CD4-positive, alpha-beta T cell treated with Interleukin-4 for 1 hour (primary cell): ENCODE measurements around the gene DESI2.
"Not testable (repeated sequence)": the region's sequence is repeated elsewhere in the genome, so short reads cannot be mapped to it uniquely, and the experiment has no call there.

Experiments used
- DNase-seq, 2 donors: peaks; one replicate each; pipeline ENCODE4 v3.0.0-alpha.2; 2020 to 2022

Gene DESI2

GRCh38 chr1:244655186-244655585 is 2.3 kb downstream of the DESI2 start:
- DNase-seq, result no peak

DNA sequence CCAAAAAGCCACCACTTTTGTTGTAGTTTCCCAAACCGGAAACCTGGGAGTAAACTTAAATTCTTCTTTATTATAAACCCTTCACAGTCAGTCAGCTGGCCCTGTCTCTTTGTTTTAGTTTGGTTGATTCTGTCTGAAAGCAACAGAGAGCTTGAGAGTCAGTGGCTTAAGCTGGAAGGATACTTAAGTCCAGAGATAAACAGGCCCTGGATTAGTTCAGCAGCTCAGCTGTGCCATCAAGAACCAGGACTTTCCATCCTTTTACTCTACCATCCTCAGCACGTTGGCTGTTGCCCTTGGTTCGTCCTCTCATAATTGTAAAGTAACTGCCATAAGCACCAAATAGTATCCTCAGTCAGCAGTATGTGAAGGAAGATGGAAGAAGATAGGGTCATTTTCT is 4.5 kb downstream of the DESI2 start:
- DNase-seq, result no peak

GRCh38 chr1:244659694-244660093 is 6.8 kb downstream of the DESI2 start:
- no peak for DNase-seq

DNA sequence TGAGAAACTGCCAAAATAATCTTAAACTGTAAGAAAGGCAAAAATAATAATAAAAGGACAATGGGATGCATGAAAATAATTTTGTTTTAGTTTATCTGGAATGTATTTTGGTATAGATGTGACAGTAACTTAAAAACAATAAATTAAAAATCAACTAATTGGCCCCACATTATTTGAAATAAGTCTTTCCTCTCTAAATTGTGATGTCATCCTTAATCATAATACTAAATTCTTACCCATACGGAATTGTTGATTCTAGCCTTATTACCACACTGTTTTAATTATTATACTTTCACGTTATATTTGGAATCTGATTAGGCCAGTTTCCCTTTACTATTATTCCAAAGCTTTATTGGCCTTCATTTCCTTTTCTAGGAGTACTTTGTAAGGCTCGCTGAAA is 7.7 kb downstream of the DESI2 start:
- DNase-seq, result no peak

- not testable (repeated sequence) for DNase-seq
Observed at GRCh38 chr1:244661569-244662312, 8.8 kb downstream of the DESI2 start.

- DNase-seq, result no peak
Observed at GRCh38 chr1:244662599-244662998, 9.7 kb downstream of the DESI2 start.

GRCh38 chr1:244664353-244664752 is 11.4 kb downstream of the DESI2 start:
- no peak for DNase-seq

GRCh38 chr1:244665771-244666217 is 12.9 kb downstream of the DESI2 start:
- no peak for DNase-seq

- DNase-seq, result not testable (repeated sequence)
Observed at GRCh38 chr1:244666672-244667418, 13.9 kb downstream of the DESI2 start.

GRCh38 chr1:244667797-244668196 is 14.9 kb downstream of the DESI2 start:
- no peak for DNase-seq

DNA sequence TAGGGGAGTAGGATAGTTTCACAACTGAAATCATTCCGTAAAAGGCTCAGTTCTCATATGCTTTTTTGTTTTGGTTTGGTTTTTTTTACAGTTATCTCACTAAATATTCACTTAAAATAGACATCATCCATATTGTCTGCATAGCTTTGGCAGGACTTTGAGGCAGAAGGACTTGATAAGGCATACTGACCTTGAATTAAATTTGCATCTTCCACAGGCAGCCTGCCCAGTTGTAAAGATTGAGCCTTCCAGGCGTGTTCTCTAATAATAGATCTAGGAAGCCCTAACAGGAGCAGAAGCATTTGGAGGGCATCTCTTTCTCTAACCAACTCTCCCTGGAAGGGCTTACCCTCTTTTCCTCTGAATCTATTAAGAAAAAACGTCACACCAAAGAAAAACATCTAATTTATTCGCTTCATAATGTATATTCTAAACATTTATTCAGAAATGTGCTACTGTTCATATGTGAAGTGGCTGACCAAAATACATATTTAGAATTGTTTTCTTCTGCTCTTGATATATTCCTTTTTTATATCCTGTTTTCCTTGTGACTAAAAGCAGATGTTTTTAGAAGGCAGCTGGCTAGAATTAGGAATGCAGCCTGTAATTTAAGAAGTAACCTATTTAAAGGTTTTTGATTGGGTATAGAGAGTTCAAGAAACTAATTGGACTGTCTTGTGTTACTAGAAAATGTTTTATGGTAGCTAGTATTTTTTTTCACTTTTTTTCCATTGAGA is 20.2 kb downstream of the DESI2 start:
- DNase-seq, result no peak

GRCh38 chr1:244674446-244674845 is 21.5 kb downstream of the DESI2 start:
- no peak for DNase-seq

DNA sequence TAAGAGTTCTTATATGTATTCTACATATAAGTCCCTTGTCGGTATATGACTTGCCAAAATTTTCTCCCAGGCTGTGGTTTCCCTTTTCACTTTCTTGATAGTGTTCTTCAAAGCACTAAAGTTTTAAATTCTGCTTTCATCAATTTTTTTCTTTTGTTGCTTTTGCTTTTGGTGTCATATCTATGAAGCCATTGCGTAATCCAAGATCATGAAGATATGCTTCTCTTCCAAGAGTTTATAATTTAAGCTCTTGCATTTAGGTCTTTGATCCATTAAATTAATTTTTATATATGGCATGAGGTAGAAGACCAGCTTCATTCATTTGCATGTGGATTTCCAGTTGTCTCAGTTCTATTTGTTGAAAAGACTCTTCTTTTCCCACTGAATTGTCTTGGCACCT is 22.2 kb downstream of the DESI2 start:
- no peak for DNase-seq

DNA sequence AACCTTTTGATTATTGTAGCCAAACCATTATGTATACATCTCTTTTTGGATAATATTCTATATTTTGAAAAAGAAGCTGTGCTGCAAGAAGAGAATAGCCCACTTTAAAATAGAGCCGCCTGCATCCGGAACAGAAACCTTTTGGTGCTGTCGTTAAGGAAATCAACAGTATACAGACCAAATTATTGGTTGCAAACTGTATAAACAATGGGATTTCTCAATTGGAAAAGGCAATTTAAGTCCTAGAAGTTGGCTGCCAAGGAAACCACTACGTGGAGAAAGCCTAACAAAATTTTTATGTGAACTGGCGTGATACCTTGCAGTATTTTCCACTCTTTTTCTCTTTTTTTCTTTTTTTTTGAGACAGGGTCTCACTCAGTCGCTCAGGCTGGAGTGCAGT is 25.8 kb downstream of the DESI2 start:
- no peak for DNase-seq

DNA sequence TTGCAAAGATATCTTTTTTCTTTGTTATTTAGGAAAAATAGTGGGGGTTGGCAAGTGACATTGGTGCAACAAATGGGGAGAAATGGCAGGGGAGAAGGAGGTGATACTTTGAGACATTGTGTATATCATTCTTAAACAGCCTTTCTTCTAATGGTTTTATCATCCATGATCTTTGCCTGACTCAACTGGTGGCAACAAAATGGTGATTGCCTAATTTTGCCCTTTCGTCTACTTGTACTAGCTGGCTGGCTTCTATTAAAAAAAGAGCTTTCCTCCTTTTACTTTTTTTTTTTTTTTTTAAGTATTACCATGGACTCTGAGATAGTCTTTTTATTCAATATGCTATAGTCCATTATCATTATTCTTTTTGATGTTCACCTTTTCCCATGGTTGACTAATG is 27.7 kb downstream of the DESI2 start:
- DNase-seq, result no peak

GRCh38 chr1:244682087-244682486 is 29.2 kb downstream of the DESI2 start:
- DNase-seq, result not testable (repeated sequence)

DNA sequence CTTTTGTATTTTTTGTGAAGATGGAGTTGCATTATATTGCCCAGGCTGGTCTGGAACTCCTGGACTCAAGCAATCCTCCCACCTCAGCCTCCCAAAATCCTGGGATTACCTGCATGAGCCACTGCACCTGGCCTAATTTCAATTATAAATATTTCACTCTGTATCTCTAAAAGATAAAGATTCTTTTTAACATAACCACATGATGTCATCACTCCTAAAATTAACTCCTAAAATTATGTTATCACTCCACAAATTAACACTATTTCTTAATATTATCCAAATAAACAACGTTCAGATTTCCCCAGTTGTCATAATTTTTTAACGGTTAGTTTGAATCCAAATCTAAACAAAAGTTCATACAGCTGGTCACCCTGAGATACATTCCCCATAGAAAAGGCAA is 43.0 kb downstream of the DESI2 start:
- DNase-seq, result no peak

- no peak for DNase-seq
Observed at GRCh38 chr1:244699741-244700140, 46.8 kb downstream of the DESI2 start.

- no peak for DNase-seq
Observed at GRCh38 chr1:244700808-244701207, 47.9 kb downstream of the DESI2 start.

- no peak for DNase-seq
Observed at GRCh38 chr1:244702620-244703019, 49.7 kb downstream of the DESI2 start.

DNA sequence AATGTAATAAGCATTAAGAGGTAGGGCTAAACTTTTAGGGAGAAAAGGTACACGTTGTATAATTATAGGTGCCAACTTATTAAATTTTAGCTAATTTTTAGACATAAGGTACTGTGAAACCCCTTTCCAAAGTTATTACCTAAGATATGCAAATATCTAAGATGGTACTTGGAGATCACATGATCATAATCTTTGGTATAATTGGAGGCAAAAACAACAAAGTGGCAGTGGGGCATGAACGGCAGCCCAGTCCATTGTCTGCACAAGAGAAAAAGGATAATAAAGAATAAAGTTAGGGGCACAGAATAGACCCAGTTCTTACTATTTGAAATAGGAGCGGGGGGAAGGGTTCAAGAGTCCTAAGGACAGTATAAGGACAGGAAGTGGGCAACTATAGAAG is 51.2 kb downstream of the DESI2 start:
- DNase-seq, result no peak

GRCh38 chr1:244705261-244706234 is 52.6 kb downstream of the DESI2 start:
- no peak for DNase-seq
